22Rv1 (cell line): Measurements from ENCODE around the gene MAP4K3.
A peak's percentile ranks its signal among the peaks of the same experiment; 100 is the strongest.

Source experiments
- H3K27ac ChIP-seq: fragments of 450-650 bp; 2 replicates; pipeline ENCODE4 v1.5.1; 2017
- ZFX ChIP-seq: fragments of 450-650 bp; IDR thresholded peaks from 2 replicates; pipeline ENCODE4 v1.6.1; 2017; ENCODE audit warnings: antibody characterized with exemption, borderline replicate concordance
- TF ChIP-seq, protein P1 (sequence below): fragments of 450-650 bp; IDR thresholded peaks from 2 replicates; pipeline ENCODE4 v1.5.1; 2017; ENCODE audit warnings: mild to moderate bottlenecking

Gene MAP4K3

DNA sequence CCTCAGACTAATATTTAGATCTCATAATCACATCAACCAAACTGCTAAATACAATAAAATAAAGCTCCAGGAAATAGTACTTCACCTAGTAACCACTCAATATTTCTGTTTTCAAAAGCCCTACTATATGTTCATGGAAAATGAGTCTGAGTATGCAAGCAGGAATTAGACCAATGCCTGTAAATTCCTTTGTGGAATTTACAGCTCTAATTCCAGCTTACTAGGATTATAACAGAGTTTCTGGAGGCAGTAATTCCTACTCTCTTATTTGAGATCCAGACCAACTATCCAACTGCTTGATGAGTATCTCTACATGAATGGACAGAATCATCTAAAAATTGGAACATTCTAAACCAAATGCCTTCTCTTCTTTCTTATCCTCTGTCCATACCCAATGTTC is 204.9 kb downstream of the MAP4K3 start:
- TF ChIP-seq, protein P1, sequence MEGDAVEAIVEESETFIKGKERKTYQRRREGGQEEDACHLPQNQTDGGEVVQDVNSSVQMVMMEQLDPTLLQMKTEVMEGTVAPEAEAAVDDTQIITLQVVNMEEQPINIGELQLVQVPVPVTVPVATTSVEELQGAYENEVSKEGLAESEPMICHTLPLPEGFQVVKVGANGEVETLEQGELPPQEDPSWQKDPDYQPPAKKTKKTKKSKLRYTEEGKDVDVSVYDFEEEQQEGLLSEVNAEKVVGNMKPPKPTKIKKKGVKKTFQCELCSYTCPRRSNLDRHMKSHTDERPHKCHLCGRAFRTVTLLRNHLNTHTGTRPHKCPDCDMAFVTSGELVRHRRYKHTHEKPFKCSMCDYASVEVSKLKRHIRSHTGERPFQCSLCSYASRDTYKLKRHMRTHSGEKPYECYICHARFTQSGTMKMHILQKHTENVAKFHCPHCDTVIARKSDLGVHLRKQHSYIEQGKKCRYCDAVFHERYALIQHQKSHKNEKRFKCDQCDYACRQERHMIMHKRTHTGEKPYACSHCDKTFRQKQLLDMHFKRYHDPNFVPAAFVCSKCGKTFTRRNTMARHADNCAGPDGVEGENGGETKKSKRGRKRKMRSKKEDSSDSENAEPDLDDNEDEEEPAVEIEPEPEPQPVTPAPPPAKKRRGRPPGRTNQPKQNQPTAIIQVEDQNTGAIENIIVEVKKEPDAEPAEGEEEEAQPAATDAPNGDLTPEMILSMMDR: no peak
- no peak for TF ChIP-seq ZFX

DNA sequence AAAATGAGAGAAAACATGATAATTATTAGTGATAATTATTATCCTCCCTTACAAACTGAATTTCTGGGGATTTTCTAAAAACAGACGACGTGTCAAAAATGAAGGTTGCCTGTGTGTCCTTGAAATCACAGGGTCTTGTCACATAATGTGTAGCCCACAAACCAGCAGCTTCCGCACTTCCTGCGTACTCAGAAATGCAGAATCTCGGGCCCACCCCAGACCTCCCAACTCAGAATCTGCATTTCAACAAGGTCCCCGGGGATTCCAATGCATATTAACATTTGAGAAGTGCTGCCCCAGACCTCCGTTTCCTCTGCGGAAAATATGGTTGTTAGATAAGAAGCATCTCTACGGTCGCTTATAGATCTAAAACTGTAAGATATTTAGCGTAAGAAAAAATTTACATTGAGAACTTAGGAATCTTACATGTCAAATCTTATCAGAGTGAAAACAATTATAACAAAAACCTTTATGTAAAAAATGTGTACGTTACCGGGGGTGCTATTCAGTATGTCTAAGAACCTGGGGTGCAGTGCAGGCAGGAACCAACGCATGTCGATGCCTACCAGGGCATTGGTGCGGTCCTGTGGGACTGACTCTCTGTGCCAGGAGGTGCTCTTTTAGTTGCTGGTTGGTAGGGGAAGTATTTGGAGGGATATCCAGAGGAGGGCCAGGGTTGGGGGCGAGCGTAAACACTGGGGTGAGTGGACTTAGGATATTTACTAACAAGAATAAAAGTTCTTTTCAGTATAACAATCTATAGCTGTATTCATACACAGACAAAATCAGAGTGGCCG is 208.5 kb downstream of the MAP4K3 start:
- no peak overlapping the region for H3K27ac ChIP-seq

More for the DNA sequence above, 204.9 kb downstream of the MAP4K3 start:
- no peak overlapping the region for H3K27ac ChIP-seq

DNA sequence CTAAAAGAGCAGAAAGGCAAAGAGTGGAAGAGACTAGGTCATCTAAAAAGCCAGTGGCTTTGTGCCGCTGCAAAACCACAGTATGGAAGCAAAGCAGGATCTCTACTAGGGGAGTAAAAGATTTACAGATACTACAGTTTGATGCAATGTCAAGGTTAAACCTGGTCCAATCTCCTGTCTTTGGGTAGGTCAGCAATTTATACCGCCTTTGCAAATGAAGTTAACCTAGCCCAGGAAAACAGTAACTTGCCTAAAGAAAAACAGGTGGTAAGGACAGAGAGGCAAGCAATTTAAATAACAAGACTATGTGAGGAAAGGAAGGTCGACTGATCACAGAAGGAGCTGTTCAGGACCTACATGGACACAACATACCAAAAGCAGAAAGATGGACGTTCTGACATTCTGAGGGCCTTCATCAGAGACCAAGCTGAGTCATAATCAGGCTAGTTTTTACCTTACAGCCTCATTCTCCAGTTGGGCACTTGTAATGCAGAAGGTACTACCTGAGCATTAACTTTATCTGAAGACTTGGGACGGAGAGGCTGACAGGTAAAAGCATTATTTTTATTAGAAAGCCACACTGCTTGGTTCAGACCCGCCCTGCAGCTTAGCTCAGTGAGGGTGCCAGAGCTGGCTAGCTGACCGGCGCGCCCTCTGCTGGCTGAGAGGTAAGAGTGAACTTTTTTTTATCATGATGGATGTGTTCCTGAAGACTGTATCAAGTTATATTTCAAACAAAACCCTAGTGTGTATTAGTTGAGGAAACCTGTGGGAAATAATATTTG is 209.3 kb downstream of the MAP4K3 start:
- H3K27ac ChIP-seq: no peak overlapping the region
- TF ChIP-seq ZFX: no peak
- TF ChIP-seq, protein P1: peak; percentile 97

More for the DNA sequence above, 208.5 kb downstream of the MAP4K3 start:
- TF ChIP-seq ZFX: no peak
- TF ChIP-seq, protein P1: peak; percentile 57

DNA sequence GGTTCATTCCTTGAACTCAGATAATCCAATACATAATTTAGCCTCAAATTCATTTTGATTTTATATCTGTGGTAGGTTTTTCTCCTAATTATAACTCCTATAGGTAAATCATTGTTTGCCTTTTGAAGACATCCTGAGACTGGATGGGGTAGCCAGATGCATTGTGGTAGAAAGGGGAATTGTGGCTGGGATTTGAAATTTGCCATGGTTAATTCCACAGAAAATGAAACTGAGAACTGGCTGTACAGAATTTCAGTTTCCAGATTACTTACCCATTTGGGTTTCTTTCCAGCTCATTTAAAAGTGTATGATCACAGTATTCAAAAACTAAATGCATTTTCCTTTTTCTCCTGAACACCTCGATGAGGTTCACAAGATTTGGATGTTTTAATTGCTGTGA is 211.5 kb downstream of the MAP4K3 start:
- no peak overlapping the region for H3K27ac ChIP-seq
- TF ChIP-seq, protein P1: no peak
- no peak for TF ChIP-seq ZFX

DNA sequence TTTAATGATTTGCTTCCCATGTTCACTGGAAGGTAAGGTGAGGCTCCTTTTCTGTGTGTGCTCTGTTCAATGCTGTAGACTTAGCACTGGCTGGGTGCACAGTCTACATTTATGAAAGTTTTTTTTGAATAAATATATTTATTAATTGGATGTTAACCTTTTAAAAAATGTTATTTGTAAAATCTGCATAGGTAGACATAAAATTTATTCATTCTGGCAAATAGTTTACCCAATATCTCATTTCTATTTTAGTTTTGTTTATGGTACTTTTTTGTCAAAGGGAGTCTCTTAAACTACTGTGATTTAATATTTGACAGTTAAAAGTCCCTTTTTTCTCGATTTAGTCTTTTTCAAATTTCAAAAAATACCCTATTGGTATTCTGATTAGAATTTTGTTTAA is 213.2 kb downstream of the MAP4K3 start:
- H3K27ac ChIP-seq: no peak overlapping the region

DNA sequence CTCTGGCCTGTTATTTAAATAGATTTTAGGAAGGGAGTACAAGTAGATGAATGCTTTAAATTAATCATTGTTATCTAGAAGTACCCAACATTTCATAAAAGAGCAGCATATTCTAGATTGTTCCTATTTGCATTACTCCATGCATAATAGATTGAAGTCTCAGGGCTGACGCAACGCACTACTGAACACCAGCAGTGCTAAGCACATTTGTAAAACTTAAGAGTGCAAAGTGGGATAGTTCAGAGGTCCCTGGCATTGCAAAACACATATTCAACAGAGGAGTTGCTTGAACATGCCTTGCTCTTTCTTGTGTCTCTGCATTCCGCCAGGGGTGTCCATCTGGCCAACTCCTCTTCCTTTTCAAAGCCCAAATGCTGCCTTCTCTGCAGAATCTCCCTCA is 215.6 kb downstream of the MAP4K3 start:
- TF ChIP-seq ZFX: no peak
- TF ChIP-seq, protein P1: no peak
- no peak overlapping the region for H3K27ac ChIP-seq

More for the DNA sequence above, 213.2 kb downstream of the MAP4K3 start:
- no peak for TF ChIP-seq ZFX
- TF ChIP-seq, protein P1: no peak

DNA sequence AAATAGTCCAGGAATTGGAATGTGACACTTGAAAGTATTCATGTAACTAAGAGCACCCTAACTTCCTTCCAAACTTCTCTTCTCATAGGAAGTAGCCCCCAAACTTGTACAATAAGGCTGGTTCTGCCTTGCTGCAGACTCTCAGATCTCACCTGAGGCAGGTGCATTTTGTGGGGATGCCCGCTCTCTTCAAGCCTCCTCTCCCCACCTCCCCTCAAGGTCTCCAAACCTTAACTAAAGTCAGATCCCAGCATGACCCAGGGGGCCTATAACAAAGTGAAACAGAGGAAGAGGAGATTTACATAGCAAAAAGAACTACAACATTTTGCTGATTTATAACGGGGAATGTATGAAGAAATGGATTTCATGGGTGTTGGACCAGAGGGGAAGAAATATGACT is 216.9 kb downstream of the MAP4K3 start:
- H3K27ac ChIP-seq: no peak overlapping the region
- TF ChIP-seq, protein P1: no peak
- no peak for TF ChIP-seq ZFX
